ENCODE results near the gene TMEM158.

TMEM158 gene

GRCh38 chr3:45199837-45200648 lies 26.0 kb downstream of the TMEM158 start:
- DNase-seq (ENCODE audit: low spot score): no peak

- DNase-seq (ENCODE audit: low spot score): no peak
These were observed 27.5 kb downstream of the TMEM158 start for GRCh38 chr3:45198264-45199260.

GRCh38 chr3:45194791-45195190 lies 31.3 kb downstream of the TMEM158 start:
- no peak for DNase-seq (ENCODE audit: low spot score)

GRCh38 chr3:45191924-45192417 lies 34.1 kb downstream of the TMEM158 start:
- no peak for DNase-seq (ENCODE audit: low spot score)

- DNase-seq (ENCODE audit: low spot score): no peak
These were observed 34.7 kb downstream of the TMEM158 start for GRCh38 chr3:45191424-45191823.

GRCh38 chr3:45188719-45189659 lies 37.1 kb downstream of the TMEM158 start:
- no peak for DNase-seq (ENCODE audit: low spot score)

- DNase-seq (ENCODE audit: low spot score): no peak
These were observed 38.4 kb downstream of the TMEM158 start for GRCh38 chr3:45187694-45188141.

GRCh38 chr3:45186871-45187270 lies 39.2 kb downstream of the TMEM158 start:
- DNase-seq (ENCODE audit: low spot score): no peak

GRCh38 chr3:45185461-45185860 lies 40.6 kb downstream of the TMEM158 start:
- DNase-seq (ENCODE audit: low spot score): no peak

- no peak for DNase-seq (ENCODE audit: low spot score)
These were observed 41.0 kb downstream of the TMEM158 start for GRCh38 chr3:45185052-45185451.

- DNase-seq (ENCODE audit: low spot score): no peak
These were observed 42.2 kb downstream of the TMEM158 start for GRCh38 chr3:45183872-45184262.

GRCh38 chr3:45182915-45183871 lies 42.9 kb downstream of the TMEM158 start:
- DNase-seq (ENCODE audit: low spot score): no peak

GRCh38 chr3:45181496-45181895 lies 44.6 kb downstream of the TMEM158 start:
- DNase-seq (ENCODE audit: low spot score): no peak

- no peak for DNase-seq (ENCODE audit: low spot score)
These were observed 45.2 kb downstream of the TMEM158 start for GRCh38 chr3:45180899-45181298.

GRCh38 chr3:45180051-45180450 lies 46.0 kb downstream of the TMEM158 start:
- DNase-seq (ENCODE audit: low spot score): no peak

- DNase-seq (ENCODE audit: low spot score): no peak
These were observed 46.9 kb downstream of the TMEM158 start for GRCh38 chr3:45179163-45179562.

GRCh38 chr3:45178183-45179023 lies 47.7 kb downstream of the TMEM158 start:
- no peak for DNase-seq (ENCODE audit: low spot score)

- no peak for DNase-seq (ENCODE audit: low spot score)
These were observed 49.2 kb downstream of the TMEM158 start for GRCh38 chr3:45176912-45177311.
